LNCAP (cell line): ENCODE data around the gene TTLL5.

Source experiments
- CTCF ChIP-seq: fragments of 450-650 bp; IDR thresholded peaks from 2 replicates; pipeline ENCODE4 v1.5.1; 2017; ENCODE audit warnings: mild to moderate bottlenecking

Gene TTLL5

GRCh38 chr14:75703467-75703866 is 42.4 kb downstream of the TTLL5 start:
- TF ChIP-seq CTCF, result no peak

- TF ChIP-seq CTCF, result no peak
These were observed 44.0 kb downstream of the TTLL5 start for GRCh38 chr14:75705014-75705413.

- peak; percentile 90 for TF ChIP-seq CTCF
These were observed 48.3 kb downstream of the TTLL5 start for GRCh38 chr14:75709207-75709812.

- peak; percentile 84 for TF ChIP-seq CTCF
These were observed 50.2 kb downstream of the TTLL5 start for GRCh38 chr14:75711105-75711795.

- no peak for TF ChIP-seq CTCF
These were observed 50.8 kb downstream of the TTLL5 start for GRCh38 chr14:75711796-75712211.

GRCh38 chr14:75714991-75715390 is 53.9 kb downstream of the TTLL5 start:
- TF ChIP-seq CTCF, result no peak

- TF ChIP-seq CTCF, result no peak
These were observed 55.1 kb downstream of the TTLL5 start for GRCh38 chr14:75715926-75716780.
